HepG2 (cell line): ENCODE measurements around the gene IKZF4. TPM values are rescaled to one million over a fixed set of nuclear protein-coding genes. Genes with fewer than 3 reads are reported as not detected.

Experiments used
- EHMT2 ChIP-seq: fragments of 200-600 bp; sonication (generic); IDR thresholded peaks from 2 replicates; pipeline ENCODE4 v1.7.0; 2017; ENCODE audit warnings: antibody characterized with exemption, low read depth, low read length, borderline replicate concordance
- ERF ChIP-seq: IDR thresholded peaks from 2 replicates; pipeline ENCODE4 v1.6.1; 2018; ENCODE audit warnings: missing biosample characterization, missing genetic modification reagents
- GATA4 ChIP-seq: sonication (generic); IDR thresholded peaks from 2 replicates; pipeline ENCODE4 v1.6.1; 2016; ENCODE audit warnings: antibody characterized with exemption, low read depth, borderline replicate concordance
- GLMP ChIP-seq: sonication (generic); formaldehyde crosslinking; IDR thresholded peaks from 2 replicates; pipeline ENCODE4 v1.9.0; 2021; ENCODE audit warnings: missing genetic modification reagents, mild to moderate bottlenecking, borderline replicate concordance
- HDAC6 ChIP-seq: fragments of 200-600 bp; sonication (generic); IDR thresholded peaks from 2 replicates; pipeline ENCODE4 v1.7.0; 2017; ENCODE audit warnings: mild to moderate bottlenecking, antibody characterized with exemption, low read length, low read depth
- HIVEP1 ChIP-seq: sonication (generic); formaldehyde crosslinking; IDR thresholded peaks from 2 replicates; pipeline ENCODE4 v1.4.0; 2020; ENCODE audit warnings: mild to moderate bottlenecking, missing genetic modification reagents
- KLF9 ChIP-seq: IDR thresholded peaks from 2 replicates; pipeline ENCODE4 v1.6.1; 2016; ENCODE audit warnings: low read depth
- NFIB ChIP-seq: sonication (generic); formaldehyde crosslinking; IDR thresholded peaks from 2 replicates; pipeline ENCODE4 v1.9.0; 2021; ENCODE audit warnings: missing genetic modification reagents, mild to moderate bottlenecking, borderline replicate concordance
- RARG ChIP-seq: sonication (generic); formaldehyde crosslinking; IDR thresholded peaks from 2 replicates; pipeline ENCODE4 v1.4.0; 2020; ENCODE audit warnings: low read depth, mild to moderate bottlenecking, missing genetic modification reagents
- RFX3 ChIP-seq: IDR thresholded peaks from 2 replicates; pipeline ENCODE4 v1.6.1; 2016; ENCODE audit warnings: missing biosample characterization, missing genetic modification reagents
- SKIL ChIP-seq: sonication (generic); formaldehyde crosslinking; IDR thresholded peaks from 2 replicates; pipeline ENCODE4 v1.8.0; 2022; ENCODE audit warnings: missing genetic modification reagents, mild to moderate bottlenecking, moderate library complexity, borderline replicate concordance
- SRSF9 ChIP-seq: fragments of 200-400 bp; formaldehyde crosslinking; IDR thresholded peaks from 2 replicates; pipeline ENCODE4 v1.6.1; 2018; ENCODE audit warnings: borderline replicate concordance, mild to moderate bottlenecking, low read depth, low read length; ENCODE audit not compliant: insufficient read depth, poor library complexity, severe bottlenecking
- XBP1 ChIP-seq: sonication (generic); formaldehyde crosslinking; IDR thresholded peaks from 2 replicates; pipeline ENCODE4 v1.5.0; 2020; ENCODE audit warnings: missing genetic modification reagents
- ZBTB10 ChIP-seq: sonication (generic); formaldehyde crosslinking; IDR thresholded peaks from 2 replicates; pipeline ENCODE4 v1.4.0; 2020; ENCODE audit warnings: missing genetic modification reagents, borderline replicate concordance
- ZFP37 ChIP-seq: sonication (generic); formaldehyde crosslinking; IDR thresholded peaks from 2 replicates; pipeline ENCODE4 v1.4.0; 2020; ENCODE audit warnings: missing genetic modification reagents, borderline replicate concordance
- ZIK1 ChIP-seq: sonication (generic); formaldehyde crosslinking; IDR thresholded peaks from 2 replicates; pipeline ENCODE4 v1.5.0; 2020; ENCODE audit warnings: mild to moderate bottlenecking, low read depth, missing genetic modification reagents, borderline replicate concordance
- ZNF264 ChIP-seq: sonication (generic); formaldehyde crosslinking; IDR thresholded peaks from 2 replicates; pipeline ENCODE4 v1.4.0; 2020; ENCODE audit warnings: missing genetic modification reagents
- ZNF580 ChIP-seq: IDR thresholded peaks from 2 replicates; pipeline ENCODE4 v1.6.1; 2016; ENCODE audit warnings: low read depth, borderline replicate concordance
- ZSCAN21 ChIP-seq: sonication (generic); formaldehyde crosslinking; IDR thresholded peaks from 2 replicates; pipeline ENCODE4 v1.8.0; 2022; ENCODE audit warnings: mild to moderate bottlenecking, missing genetic modification reagents, moderate library complexity, borderline replicate concordance
- ZXDC ChIP-seq: sonication (generic); formaldehyde crosslinking; IDR thresholded peaks from 2 replicates; pipeline ENCODE4 v1.5.0; 2020; ENCODE audit warnings: mild to moderate bottlenecking, missing genetic modification reagents
- polyA plus RNA-seq, 8 experiments: library from polyadenylated mRNA; depleted of rRNA in 3 of 8; stranded (reverse) in 7 of 8; unstranded in 1 of 8; fragments of >200 nt; fragmentation: Illumina TruSeq in 4 of 8; extraction: Trizol in 4 of 8; gene quantifications; 2 replicates each; pipeline versions ENCODE4 v1.2.1 to v1.2.3, GENCODE V29; 2011 to 2016; ENCODE audit warnings: low read depth in 4 of 8, missing spikeins in 1 of 8, mixed read lengths in 1 of 8; ENCODE audit not compliant: insufficient read depth in 1 of 8
- total RNA-seq, 5 experiments: library from RNA; depleted of rRNA; stranded (reverse); fragments of >200 nt; fragmentation: Illumina TruSeq; extraction: Trizol; gene quantifications; 2 replicates each; pipeline ENCODE4 v1.2.3, GENCODE V29; 2016; ENCODE audit warnings: low read depth in 1 of 5

IKZF4 gene
- total and polyA plus RNA-seq, 2 of the 13 experiments (the other 11 are each of a cell fraction or from before 2014, with no cell fraction given) = 0.58 to 2.2 TPM

GRCh38 chr12:56079723-56080555 lies 59.1 kb downstream of the IKZF4 start, which contains the start of gene ERBB3 (continued):
- TF ChIP-seq SKIL (CRISPR knock-in tag) (peak; percentile 61; the same call in 1 of the 2 replicates), RARG (CRISPR knock-in tag) (no peak), HIVEP1 (no peak), HDAC6 (no peak), XBP1 (no peak), ZFP37 (CRISPR knock-in tag) (no peak), ZNF264 (CRISPR knock-in tag) (no peak), ZSCAN21 (peak; percentile 74; the same call in 1 of the 2 replicates), ZBTB10 (no peak), ZNF580 (CRISPR knock-in tag) (no peak; the same call in 1 of the 2 replicates), ZXDC (CRISPR knock-in tag) (no peak), KLF9 (no peak), GATA4 (no peak), GLMP (CRISPR knock-in tag) (no peak), SRSF9 (no peak), ZIK1 (CRISPR knock-in tag) (no peak), EHMT2 (no peak), ERF (CRISPR knock-in tag) (no peak), NFIB (CRISPR knock-in tag) (no peak), RFX3 (CRISPR knock-in tag) (no peak)
